ENCODE data around the gene NEBL.

NEBL gene

DNA sequence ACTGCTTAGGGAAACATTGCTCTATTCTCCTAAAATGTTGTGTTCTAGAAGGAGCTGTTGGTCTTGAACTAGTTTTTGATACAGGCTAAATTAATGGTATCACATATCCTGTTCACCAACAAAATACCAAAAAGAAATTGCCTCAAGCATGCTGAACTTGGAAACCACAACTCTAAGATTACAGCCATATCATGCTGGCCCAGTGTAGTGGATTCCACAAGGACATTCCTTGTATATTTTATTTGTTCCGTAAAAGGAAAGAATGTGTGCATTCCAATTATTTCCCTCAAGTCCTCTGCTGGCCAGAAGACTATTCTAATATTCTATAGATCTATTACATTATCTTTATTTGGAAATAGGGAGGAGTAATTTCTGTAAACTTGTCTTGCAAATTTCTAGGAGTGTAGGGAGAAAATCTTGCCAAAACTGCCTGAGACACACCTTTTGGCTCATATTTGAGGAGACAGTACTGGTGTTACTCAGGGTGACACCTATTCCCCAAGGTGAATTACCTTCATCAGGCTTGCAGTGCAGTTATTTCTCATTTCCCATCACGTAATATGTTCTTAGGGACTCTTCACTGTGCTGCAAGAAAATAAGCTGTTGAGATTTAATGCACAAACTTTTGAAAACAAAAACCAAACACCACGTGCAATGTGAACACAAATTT, 1.9 kb upstream of the NEBL start:
- DNase-seq = no peak

DNA sequence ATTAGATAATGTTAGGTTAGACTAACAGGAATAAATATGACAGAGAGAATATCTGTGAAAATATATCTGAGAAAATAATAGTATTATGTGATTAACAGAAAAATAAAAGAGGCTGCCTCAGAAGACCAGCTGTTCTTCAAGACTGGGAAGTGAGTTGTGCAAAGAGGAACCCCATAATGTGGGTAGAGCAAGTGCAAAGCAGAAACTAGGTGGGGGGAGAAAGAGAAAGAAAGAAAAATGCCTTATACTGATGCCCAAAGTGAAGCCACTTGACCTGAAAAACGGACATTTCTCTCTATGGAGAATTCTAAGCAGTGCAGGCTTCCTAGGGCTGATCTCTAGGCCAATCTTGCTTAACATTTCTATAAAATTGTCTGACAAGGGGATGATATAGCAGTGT, 3.8 kb downstream of the NEBL start:
- no peak for DNase-seq

DNA sequence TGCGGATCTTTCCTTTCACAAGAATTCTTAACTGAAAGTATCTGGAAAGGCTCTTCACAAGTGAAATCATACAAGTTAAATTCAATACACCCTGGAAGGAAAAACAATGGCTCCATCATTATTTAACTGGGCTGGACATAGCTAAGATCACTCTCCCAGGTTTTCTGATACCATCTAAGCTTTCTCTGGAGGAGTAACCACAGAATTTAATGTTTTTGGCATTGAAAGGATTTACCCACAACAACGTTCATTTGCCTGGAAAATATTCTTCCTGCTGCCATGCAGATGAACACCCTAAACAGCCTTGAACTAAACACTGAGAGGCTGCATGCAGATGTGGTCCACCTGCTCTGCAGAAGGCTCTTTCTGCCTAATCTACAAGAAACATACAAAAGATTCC, 4.3 kb downstream of the NEBL start:
- DNase-seq = no peak

DNA sequence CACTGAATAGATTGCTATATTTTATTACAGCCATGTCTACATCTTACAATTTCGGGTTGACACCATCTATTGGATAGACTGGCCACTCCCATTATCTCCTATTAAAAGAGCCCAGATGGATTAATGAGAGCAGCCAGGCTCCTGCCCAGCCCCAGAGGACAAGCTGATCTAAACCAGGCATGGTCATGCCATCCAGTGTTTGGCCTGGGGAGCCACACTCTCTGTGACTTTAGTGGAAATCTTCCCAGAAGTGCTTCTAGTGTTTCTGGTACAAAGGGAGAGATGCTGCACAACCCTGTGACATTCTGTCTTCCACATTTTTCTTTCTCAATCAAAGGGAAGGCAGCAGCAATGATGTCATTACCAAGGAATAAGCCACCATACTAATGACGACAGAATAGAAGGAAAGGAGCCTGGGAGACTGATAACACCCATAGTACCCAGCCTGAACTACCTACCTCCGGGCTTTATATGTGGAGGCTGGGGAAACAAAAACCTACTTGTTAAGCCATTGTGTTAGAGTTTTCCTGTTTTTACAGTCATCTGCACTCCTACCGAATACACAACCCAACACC, 5.0 kb downstream of the NEBL start:
- DNase-seq = no peak

DNA sequence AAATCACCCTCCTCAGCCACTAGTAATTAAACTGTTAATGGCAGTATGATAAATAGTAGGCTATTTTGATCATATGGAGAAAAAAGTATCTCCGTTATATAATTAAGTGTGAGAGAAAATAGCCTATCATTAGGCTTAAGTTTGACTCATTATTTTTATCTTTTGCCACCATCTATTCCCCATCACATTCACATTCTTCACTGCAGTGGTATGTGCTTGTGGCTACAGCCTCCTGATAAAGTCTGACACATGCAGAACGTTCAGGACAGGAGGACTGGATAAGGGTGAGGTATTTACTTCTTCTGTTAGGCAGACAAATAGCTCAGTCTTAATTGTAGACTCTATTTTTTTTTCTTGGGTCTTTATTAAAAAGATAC, 5.8 kb downstream of the NEBL start:
- no peak for DNase-seq

DNA sequence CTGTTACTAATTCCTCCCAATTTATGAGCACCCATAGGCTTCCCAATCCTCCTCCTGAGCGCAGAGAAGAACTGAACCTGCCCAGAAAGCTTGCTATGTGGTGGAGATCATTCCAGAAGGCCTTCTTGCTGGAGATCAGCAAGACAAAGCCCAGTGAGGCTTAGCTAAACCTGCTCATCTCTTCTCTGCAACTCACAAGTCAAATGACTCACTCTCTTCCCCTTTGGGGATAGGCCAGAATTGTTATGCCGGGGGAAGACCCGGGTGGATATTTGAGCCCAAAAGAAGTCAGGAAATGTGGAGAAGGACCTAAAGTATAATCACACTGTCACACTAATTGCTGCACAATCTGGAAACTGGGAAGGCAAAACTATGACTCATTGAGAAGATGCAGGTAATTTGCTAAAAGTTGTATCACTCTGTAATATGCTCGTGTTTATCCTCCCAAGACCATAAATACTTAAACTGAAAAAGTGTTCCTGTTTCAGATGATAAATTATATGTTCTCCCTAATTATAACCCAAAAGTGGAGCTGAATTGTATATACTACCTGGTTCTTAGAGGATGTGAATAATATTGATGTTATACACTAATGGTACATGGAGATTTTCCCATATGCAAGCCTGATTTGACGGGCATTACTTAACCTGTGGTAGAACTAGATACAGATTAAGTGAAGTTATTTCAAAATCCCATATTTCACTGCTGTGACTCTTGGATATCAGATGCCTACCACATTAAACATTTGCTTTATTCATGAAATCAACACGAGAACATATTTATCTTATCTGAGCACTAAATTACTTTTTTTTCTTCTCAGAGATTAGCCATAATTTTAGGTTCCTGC, 6.4 kb downstream of the NEBL start:
- DNase-seq = no peak

DNA sequence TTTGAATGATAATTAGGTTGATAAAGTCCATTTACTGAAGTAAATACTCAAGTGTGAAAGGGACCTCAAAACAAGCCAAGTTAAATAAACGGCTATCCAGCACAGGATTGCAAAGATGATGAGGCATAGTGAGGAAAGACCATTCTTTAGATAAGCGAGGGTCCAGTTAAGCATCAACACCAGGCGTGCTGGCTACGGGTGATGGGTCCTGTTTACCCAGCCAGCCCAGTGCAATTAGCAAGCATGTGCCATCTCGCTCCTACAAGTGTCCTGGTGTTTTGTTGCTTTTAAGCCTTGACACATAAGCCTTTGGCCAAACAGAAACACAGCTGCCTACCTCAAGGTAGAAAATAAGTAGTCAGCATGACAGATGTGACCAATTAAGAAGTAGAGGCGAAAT, 7.1 kb downstream of the NEBL start:
- DNase-seq = no peak

DNA sequence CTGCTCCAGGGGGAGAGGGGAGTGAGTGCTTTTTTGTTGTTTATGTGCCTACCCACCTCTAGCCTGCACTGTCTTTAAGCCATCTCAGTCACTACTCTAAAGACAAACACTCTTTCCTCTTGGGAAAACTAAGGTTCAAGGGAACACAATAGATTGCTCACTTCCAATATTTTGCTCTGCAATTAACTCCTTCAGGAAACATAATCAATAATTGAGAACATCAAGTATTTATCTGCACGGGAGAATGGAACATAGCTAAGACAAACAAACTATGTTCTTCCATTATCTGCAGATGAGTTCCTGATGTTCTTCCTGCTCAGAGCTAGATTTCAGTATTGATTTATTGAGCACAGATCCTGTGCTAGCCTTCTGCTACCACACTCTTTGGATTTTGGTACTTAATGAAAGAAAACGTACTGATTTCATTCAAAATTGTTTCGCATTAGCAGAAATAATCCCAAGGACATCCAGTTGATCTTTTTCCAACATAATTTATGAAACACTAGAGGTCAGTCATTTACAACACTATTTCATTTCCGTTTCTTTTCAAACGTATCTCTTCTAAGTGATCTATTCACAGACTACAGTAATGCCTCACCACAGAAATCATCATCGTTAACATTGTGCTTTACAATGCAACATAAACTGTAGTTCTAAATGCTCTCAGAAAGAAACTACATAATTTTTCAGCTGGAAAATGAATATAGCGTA, 8.3 kb downstream of the NEBL start:
- DNase-seq = no peak

DNA sequence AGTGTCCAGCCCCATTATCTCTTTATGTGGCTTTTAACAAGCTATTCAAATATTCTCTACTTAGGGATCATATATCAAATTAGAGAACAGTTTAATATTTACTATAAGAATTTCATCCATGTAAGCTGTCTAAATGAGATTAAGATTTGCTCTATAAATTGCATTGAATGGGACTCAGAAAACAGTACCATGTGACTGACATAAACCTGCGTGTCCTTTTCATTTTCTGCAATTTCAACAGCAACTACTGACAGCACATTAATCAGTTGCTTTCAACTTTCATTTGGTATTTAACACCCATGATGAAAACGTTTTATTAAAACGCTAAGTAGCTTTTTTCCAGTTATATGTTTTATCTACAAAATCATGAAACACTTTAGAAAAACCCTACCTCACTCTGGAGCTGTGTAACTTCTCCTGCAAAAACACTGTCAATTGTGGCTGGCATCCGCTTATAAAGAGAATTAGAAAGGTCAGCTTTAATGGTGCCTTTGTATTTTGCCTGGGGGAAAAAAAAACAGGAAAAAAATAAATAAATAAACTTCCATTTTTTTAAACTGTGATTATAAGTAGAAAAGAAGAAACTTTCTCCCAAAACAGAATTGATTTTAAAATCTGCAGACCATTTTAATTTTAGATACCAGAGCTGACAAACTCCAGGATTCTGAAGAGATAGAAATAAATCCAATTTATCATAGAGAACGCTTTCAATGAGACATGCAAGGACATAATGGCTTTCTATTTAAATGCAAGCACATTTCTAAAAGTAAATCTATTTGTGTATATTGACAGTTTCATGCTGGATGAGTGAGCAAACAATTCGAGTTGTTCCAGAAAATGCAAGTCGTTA, 9.2 kb downstream of the NEBL start:
- DNase-seq = no peak

DNA sequence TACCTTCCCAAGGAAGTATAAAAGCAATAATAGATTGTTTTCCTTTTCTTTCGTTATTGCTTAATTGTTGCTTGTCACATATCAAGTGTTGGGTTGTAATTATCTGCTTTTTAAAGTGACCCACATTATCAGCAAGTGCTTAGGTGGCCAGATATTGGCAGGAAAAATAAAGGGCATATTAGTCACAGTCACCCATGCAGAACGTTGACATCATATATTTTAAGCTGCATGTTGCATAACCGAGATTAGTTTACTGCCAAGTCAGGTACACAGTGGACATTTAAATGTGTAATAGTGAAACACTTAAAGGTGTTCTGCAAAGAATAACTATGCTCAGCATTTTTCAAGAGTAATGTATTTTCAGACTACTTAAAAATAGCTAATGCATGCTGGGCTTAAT, 11.4 kb downstream of the NEBL start:
- DNase-seq = no peak

DNA sequence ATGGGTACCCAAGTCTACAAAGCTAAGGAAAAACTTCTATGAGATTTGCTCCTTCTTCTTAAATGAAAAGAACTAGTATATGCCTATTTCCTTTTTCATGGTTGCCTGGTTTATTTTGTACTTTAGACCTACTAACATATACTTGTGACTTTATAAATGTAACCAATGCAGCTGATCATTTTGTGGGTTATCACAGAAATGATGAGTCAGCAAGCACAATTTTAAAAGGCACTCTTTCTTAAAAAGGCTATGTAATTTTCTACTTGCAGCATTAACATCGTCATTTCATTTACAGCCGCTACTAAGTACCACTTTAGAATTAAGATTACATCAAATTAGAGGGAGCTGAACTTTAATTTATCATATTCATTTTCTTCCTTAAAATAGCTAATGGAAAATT, 13.6 kb downstream of the NEBL start:
- DNase-seq = no peak

DNA sequence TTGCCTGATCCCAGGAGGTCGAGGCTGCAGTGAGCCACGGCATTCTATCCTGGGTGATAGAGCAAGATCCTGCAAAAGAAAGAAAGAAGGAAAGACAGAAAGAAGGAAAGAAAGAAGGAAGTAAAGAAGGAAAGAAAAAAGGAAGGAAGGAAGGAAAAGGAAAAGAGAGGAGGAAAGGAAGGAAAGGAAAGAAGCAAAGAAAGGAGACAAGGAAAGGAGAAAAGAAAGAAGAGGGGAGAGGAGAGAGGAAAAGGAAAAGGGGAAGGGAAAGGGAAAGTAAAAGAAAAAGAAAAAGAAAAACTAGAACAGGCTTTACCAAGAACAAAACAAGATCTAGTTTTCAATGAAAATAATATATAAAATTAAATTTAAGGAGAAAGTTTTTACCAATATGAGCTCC, 15.0 kb downstream of the NEBL start:
- no peak for DNase-seq

DNA sequence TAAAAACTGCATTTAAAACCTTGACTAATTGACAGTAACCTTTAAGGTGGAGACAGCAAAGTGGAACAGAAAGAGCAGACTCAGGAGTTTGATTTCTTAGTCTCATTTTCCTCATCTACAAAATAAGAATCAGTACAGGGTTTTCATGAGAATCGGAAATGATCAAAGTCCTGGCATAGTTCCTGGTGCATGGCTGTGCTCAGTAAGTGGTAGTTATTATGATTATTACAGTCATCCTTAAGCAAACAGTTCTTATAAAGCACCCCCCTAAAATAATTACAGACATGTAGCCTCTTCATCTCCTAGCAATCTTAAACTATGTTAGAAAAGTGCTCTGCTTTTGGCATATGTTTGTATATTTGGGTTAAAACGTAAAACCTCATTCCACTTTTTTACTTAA, 18.0 kb downstream of the NEBL start:
- no peak for DNase-seq

DNA sequence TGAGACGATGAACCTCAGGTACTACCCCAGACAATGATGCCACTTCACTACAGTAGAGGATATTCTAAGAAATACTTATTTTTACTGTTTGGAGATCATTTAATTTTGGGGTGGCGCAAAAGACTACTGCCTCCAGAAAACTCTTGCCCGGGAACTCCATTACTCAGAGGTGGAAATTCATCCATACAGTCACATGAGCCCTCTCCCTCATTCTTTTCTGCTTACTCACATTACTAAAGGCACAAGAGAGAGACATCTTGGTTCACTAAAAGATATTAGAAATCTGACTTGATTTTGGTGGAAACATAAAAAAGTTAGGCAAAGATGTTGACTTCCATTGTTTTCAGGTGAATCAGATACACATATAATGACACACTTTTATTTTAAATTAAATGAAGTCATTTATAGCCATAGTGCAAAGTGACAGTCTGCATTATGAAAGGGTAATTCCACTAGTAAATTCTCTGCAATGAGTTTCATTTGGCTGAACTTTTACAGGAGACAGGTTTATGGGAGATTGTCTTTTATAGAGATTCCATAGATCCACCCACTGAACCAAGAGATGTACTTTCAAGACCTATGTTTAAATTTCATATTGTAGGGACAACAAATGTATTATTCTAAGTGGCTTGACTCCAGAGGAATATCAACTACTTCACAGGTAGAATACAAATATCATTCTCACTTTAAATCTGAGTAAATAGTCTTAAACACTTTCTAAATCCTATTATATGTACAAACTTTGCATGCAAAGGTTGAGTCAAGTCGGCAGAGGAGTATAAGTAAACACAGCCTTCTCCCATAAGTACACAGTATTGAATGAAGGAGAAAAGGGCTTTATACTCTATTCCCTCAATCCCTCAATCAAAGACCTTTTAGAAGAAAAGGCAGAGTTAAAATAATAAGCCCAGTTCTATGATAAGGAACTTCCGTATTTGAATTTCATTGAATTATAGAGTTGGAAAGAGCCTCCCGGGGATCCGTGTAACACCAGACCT, 18.8 kb downstream of the NEBL start:
- no peak for DNase-seq

DNA sequence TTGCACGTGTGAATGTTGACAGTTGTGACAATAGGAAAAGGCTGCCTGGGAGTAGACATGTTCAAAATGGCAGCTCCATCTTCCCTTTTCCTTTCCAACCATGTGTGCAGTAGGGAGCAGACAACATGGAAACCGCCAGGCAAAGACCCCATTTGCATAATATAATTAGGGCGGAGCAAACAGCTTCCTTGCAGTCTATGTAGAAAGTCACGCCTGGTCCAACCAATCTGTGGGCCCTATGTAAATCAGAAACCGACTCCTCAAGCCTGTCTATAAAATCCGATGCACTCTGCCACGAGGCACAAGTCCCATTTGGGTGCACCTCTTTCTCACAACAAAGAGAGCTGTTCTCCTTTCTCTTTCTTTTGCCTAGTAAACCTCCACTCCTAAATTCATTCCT, 19.6 kb downstream of the NEBL start:
- DNase-seq = no peak

DNA sequence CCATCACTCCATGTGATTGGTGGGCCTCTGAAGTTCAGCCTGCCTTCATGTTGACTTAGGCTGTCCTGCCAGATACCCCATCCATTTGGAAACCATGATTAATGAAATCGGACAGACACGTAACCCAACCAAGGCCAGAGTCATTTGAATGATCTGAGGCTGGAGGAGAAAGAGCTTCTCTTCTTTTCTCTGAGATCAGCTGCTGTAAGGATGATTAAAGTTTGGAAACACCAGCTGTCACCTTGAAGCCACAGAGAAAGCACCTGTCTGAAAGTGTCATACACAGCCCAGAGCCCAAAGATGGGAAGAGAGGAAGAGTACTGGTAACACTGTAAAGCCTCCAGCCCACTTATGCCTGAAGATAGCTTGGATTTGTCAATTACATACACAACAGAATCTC, 22.9 kb downstream of the NEBL start:
- no peak for DNase-seq

DNA sequence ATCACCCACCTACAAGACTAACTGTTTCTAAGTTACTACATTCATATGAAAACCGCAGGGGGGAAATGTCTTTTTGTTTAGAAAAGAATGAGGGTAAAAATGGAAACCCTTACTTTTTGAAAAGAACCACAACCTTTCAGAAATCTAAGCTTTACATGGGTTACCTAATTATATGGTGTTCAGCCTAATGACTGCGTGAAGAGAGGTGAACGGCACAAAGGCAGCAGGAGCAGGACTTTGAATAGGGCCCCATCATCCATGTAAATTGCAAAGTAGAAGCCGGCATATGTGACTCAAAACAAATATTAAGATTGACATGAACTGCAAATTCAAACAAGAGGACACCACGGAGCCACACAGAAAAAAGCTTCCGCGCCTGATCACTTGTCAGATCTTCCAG, 25.1 kb downstream of the NEBL start:
- no peak for DNase-seq

DNA sequence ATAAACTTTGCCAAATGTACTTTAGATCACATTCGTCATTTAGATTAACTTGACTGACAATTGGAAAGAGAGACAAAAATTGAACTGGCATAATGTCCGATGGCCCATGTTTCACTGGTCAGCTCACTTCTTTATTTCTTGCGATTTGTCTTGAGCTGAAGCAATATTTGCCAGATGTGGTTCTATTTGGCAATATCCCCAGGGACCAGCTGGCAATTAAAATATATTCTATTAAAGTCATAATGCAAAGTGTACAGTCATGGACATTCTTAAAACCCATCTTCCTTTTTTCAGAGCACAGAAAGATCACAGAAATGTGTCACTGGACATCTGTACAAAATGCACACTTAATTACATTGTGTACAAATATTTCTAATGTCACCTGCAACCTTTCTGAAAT, 26.3 kb downstream of the NEBL start:
- DNase-seq = no peak

DNA sequence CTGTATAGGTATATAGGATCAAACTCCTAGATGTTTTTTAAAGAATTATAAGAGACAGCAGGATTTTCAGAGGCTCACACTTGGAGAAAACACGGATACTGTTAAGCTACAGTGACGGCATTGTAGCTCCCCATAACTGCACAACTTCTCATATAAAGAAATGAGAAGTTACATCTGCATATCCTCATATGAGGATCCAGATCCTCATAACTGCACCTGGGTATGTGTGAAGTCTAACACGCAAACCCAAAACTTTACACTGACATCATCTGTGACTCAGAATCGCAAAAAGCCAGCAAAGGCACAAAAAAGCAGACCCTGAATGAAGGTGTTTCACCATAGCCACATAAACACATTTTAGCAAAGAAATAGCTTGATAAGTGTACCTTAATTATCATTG, 34.1 kb downstream of the NEBL start:
- no peak for DNase-seq

DNA sequence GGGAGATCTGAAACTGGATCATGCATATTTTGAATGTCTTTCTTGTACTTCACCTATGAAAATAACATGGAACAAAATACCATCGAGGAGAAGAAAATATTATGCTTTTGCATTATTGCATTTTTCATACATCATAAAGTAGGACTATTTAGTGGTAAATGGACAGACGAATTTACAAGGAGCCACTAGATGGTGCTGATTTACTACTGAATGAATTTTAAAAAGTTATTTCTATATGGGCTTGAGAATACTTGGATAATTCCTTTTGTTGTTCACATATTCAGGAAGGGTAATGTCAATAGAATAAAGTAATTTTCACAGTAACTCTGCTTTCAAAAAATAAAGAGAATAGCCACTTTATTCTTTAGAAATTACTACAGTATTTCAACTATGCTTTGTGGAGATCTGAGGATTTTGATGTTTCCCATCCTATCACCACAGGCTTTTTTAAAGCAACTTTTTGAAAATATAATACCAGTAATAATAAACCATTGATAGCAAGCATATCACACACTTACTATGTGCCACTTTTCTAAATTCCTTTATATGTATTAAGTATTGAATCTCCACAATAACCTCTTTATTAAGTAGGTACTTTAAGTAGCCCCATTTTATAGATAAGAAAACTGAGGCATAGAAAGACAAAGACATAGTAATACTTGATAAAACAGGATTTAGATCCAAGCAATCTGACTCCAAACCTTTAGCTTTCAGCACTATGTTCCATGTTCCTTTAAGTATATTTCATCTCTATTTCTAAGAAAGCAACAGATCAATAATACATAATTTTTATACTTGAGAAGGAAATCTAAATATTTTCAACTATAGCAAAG, 38.6 kb downstream of the NEBL start:
- no peak for DNase-seq

DNA sequence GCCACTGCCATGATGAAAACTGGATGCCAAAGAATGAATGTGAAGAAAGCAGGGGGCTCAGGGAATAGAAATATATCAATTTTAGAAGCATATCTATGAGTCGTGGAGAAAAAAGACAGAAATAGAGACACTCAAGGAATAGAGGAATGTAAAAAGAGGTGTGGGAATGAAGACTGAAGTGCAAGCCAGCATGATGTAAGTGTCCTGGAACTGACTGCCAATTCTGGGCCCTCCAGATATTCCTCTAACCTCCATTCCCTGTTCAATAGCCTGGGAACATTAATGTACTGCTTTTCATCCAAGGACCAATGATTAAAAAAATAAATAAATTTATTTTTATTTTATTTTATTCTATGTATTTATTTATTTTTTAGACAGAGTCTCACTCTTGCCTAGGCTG, 40.6 kb downstream of the NEBL start:
- no peak for DNase-seq
